Naive thymus-derived CD8-positive, alpha-beta T cell (primary cell): ENCODE data around the gene EPN2. TPM values are rescaled to one million over a fixed set of nuclear protein-coding genes. Genes with fewer than 3 reads are reported as not detected.

Experiments
- ATAC-seq, 2 donors: fragments of 150-1000 bp; cut with Tn5 transposase in 1 of 2; sonication (Bioruptor Pico), chemical (Tn5 transposase) in 1 of 2; 1 replicate in 1 of 2; 2 replicates in 1 of 2; pipeline ENCODE4 v1.10.0; 2021; ENCODE audit warnings: mild to moderate bottlenecking in 2 of 2, moderate library complexity in 2 of 2
- POLR2A ChIA-PET: fragments of 350-600 bp; sonication (Branson Sonifier 250); formaldehyde crosslinking; loops from one replicate; lab custom pipeline; 2021; ENCODE audit warnings: antibody characterized with exemption; lab: Charles Lee
- DNase-seq, 10 donors: peaks; one replicate each; pipeline versions ENCODE4 v3.0.0 to v3.0.0-alpha.2; 2020 to 2022
- H3K27ac Mint-ChIP-seq, 10 donors: one replicate each; pipeline ENCODE4 v1.8.0; 2020 to 2022; ENCODE audit warnings: mild to moderate bottlenecking in 10 of 10, mixed read lengths in 10 of 10, moderate library complexity in 4 of 10, inconsistent platforms in 1 of 10
- H3K27me3 Mint-ChIP-seq, 5 donors: one replicate each; pipeline ENCODE4 v1.8.0; 2021 to 2022; ENCODE audit warnings: mixed read lengths in 5 of 5
- H3K36me3 Mint-ChIP-seq, 3 donors: one replicate each; pipeline ENCODE4 v1.8.0; 2020 to 2022; ENCODE audit warnings: mixed read lengths in 3 of 3, mild to moderate bottlenecking in 2 of 3, inconsistent platforms in 1 of 3
- H3K4me1 Mint-ChIP-seq, 4 donors: one replicate each; pipeline ENCODE4 v1.8.0; 2021 to 2022; ENCODE audit warnings: mixed read lengths in 4 of 4
- H3K4me3 Mint-ChIP-seq, 10 donors: one replicate each; pipeline ENCODE4 v1.8.0; 2020 to 2022; ENCODE audit warnings: mild to moderate bottlenecking in 10 of 10, mixed read lengths in 10 of 10, moderate library complexity in 6 of 10, inconsistent platforms in 1 of 10
- H3K9me3 Mint-ChIP-seq, 9 donors: one replicate each; pipeline ENCODE4 v1.8.0; 2020 to 2022; ENCODE audit warnings: mixed read lengths in 9 of 9, mild to moderate bottlenecking in 3 of 9, inconsistent platforms in 1 of 9, moderate library complexity in 1 of 9
- polyA plus RNA-seq, 3 donors: library from polyadenylated mRNA; unstranded; fragments of 300-500 nt; fragmentation: Illumina TruSeq; gene quantifications; one replicate each; pipeline ENCODE4 v1.2.3, GENCODE V29; 2021
- total RNA-seq, 8 experiments: library from RNA in 2 of 8; stranded (reverse) in 2 of 8; gene quantifications; one replicate each; pipeline ENCODE4 v1.2.3 and lab custom pipeline; 2021 to 2026

EPN2 gene
- total and polyA plus RNA-seq, 5 experiments from 2014 or later, result 1.3 to 6.5 (median 3.7) TPM

- peaks cover 7 to 42% (median 18%) of the 10 kb centered on the region in 5 donors for H3K27me3 Mint-ChIP-seq
- ATAC-seq (no peak), DNase-seq (no peak)
- POLR2A ChIA-PET, result no interaction called here
- no peaks in the 10 kb centered on the region for H3K9me3 Mint-ChIP-seq
- peaks cover 0 to 6% (median 0%) of the 10 kb centered on the region in 4 donors for H3K4me1 Mint-ChIP-seq
- H3K27ac Mint-ChIP-seq, result peak overlapping the region in 1 of 10 donors; percentile 7
- no peaks in the 10 kb centered on the region for H3K36me3 Mint-ChIP-seq
- H3K4me3 Mint-ChIP-seq, result no peak overlapping the region
These were observed 7.6 kb downstream of the EPN2 start for GRCh38 chr17:19244781-19245180.

- no peaks in the 10 kb centered on the region for H3K9me3 Mint-ChIP-seq
- no peaks in the 10 kb centered on the region for H3K36me3 Mint-ChIP-seq
- POLR2A ChIA-PET, result interaction anchor here (1.3 kb wide), 1 partner anchor 9 kb away, joined by 4 read pairs; no protein-coding TSS in a partner anchor
- DNase-seq, result no peak
- H3K27ac Mint-ChIP-seq, result no peak overlapping the region
- H3K4me1 Mint-ChIP-seq, result peaks cover 0 to 6% (median 0%) of the 10 kb centered on the region in 4 donors
- H3K4me3 Mint-ChIP-seq, result no peak overlapping the region
- ATAC-seq, result no peak
- H3K27me3 Mint-ChIP-seq, result peaks cover 7 to 50% (median 24%) of the 10 kb centered on the region in 5 donors
These were observed 10.3 kb downstream of the EPN2 start for GRCh38 chr17:19247473-19247872.

- POLR2A ChIA-PET, result interaction anchor here (1.3 kb wide), 1 partner anchor 10 kb away, joined by 4 read pairs; no protein-coding TSS in a partner anchor
- Mint-ChIP-seq H3K9me3 (no peaks in the 10 kb centered on the region), H3K27ac (no peak overlapping the region), H3K36me3 (peaks cover 0 to 2% (median 0%) of the 10 kb centered on the region in 3 donors), H3K27me3 (peaks cover 7 to 57% (median 24%) of the 10 kb centered on the region in 5 donors), H3K4me1 (peaks cover 0 to 6% (median 0%) of the 10 kb centered on the region in 4 donors), H3K4me3 (no peak overlapping the region)
- no peak for ATAC-seq
- DNase-seq, result peak in 1 of 10 donors; percentile 6
These were observed 11.2 kb downstream of the EPN2 start for GRCh38 chr17:19248151-19248927.

- POLR2A ChIA-PET, result no interaction called here
- H3K27ac Mint-ChIP-seq, result no peak overlapping the region
- DNase-seq, result peak in 1 of 10 donors; percentile 56
- no peak overlapping the region for H3K4me3 Mint-ChIP-seq
- peaks cover 5 to 64% (median 23%) of the 10 kb centered on the region in 5 donors for H3K27me3 Mint-ChIP-seq
- H3K4me1 Mint-ChIP-seq, result peaks cover 0 to 6% (median 0%) of the 10 kb centered on the region in 4 donors
- no peak for ATAC-seq
- peaks cover 0 to 6% (median 0%) of the 10 kb centered on the region in 3 donors for H3K36me3 Mint-ChIP-seq
- no peaks in the 10 kb centered on the region for H3K9me3 Mint-ChIP-seq
These were observed 11.9 kb downstream of the EPN2 start for GRCh38 chr17:19248928-19249574.

GRCh38 chr17:19249681-19250080 is 12.5 kb downstream of the EPN2 start:
- H3K36me3 Mint-ChIP-seq, result peaks cover 0 to 6% (median 0%) of the 10 kb centered on the region in 3 donors
- no peak overlapping the region for H3K4me3 Mint-ChIP-seq
- peaks cover 0 to 6% (median 0%) of the 10 kb centered on the region in 4 donors for H3K4me1 Mint-ChIP-seq
- peaks cover 8 to 70% (median 25%) of the 10 kb centered on the region in 5 donors for H3K27me3 Mint-ChIP-seq
- POLR2A ChIA-PET, result no interaction called here
- H3K9me3 Mint-ChIP-seq, result no peaks in the 10 kb centered on the region
- no peak overlapping the region for H3K27ac Mint-ChIP-seq
- DNase-seq (no peak), ATAC-seq (no peak)

GRCh38 chr17:19250421-19251173 is 13.4 kb downstream of the EPN2 start:
- H3K4me1 Mint-ChIP-seq, result peaks cover 0 to 6% (median 0%) of the 10 kb centered on the region in 4 donors
- ATAC-seq, result no peak
- DNase-seq, result peak in 1 of 10 donors; percentile 14
- no peak overlapping the region for H3K4me3 Mint-ChIP-seq
- H3K27ac Mint-ChIP-seq, result no peak overlapping the region
- POLR2A ChIA-PET, result no interaction called here
- peaks cover 9 to 75% (median 30%) of the 10 kb centered on the region in 5 donors for H3K27me3 Mint-ChIP-seq
- no peaks in the 10 kb centered on the region for H3K9me3 Mint-ChIP-seq
- H3K36me3 Mint-ChIP-seq, result peaks cover 0 to 6% (median 0%) of the 10 kb centered on the region in 3 donors

- Mint-ChIP-seq H3K36me3 (peaks cover 0 to 6% (median 0%) of the 10 kb centered on the region in 3 donors), H3K27me3 (peaks cover 10 to 66% (median 16%) of the 10 kb centered on the region in 5 donors), H3K27ac (no peak overlapping the region), H3K4me1 (peaks cover 0 to 5% (median 0%) of the 10 kb centered on the region in 4 donors), H3K4me3 (no peak overlapping the region), H3K9me3 (no peaks in the 10 kb centered on the region)
- POLR2A ChIA-PET, result no interaction called here
- ATAC-seq (no peak), DNase-seq (no peak)
These were observed 15.9 kb downstream of the EPN2 start for GRCh38 chr17:19253112-19253511.

GRCh38 chr17:19254651-19255050 is 17.5 kb downstream of the EPN2 start:
- no peaks in the 10 kb centered on the region for H3K9me3 Mint-ChIP-seq
- peaks cover 7 to 66% (median 26%) of the 10 kb centered on the region in 5 donors for H3K27me3 Mint-ChIP-seq
- no peaks in the 10 kb centered on the region for H3K4me1 Mint-ChIP-seq
- no peak overlapping the region for H3K27ac Mint-ChIP-seq
- POLR2A ChIA-PET, result interaction anchor here (0.7 kb wide), 1 partner anchor 279 kb away, joined by 3 read pairs; no protein-coding TSS in a partner anchor
- no peak overlapping the region for H3K4me3 Mint-ChIP-seq
- H3K36me3 Mint-ChIP-seq, result peaks cover 0 to 6% (median 0%) of the 10 kb centered on the region in 3 donors
- DNase-seq (no peak), ATAC-seq (peak in 1 of 2 donors; percentile 18)

GRCh38 chr17:19255279-19255678 is 18.1 kb downstream of the EPN2 start:
- ATAC-seq (no peak), DNase-seq (no peak)
- POLR2A ChIA-PET, result interaction anchor here (0.7 kb wide), 1 partner anchor 279 kb away, joined by 3 read pairs; no protein-coding TSS in a partner anchor
- no peaks in the 10 kb centered on the region for H3K9me3 Mint-ChIP-seq
- H3K4me3 Mint-ChIP-seq, result no peak overlapping the region
- H3K36me3 Mint-ChIP-seq, result peaks cover 0 to 6% (median 0%) of the 10 kb centered on the region in 3 donors
- H3K27me3 Mint-ChIP-seq, result peaks cover 8 to 66% (median 32%) of the 10 kb centered on the region in 5 donors
- peaks cover 0 to 3% (median 0%) of the 10 kb centered on the region in 4 donors for H3K4me1 Mint-ChIP-seq
- H3K27ac Mint-ChIP-seq, result no peak overlapping the region

- H3K27me3 Mint-ChIP-seq, result peaks cover 17 to 75% (median 48%) of the 10 kb centered on the region in 5 donors
- no peak overlapping the region for H3K4me3 Mint-ChIP-seq
- H3K36me3 Mint-ChIP-seq, result peaks cover 0 to 4% (median 0%) of the 10 kb centered on the region in 3 donors
- H3K27ac Mint-ChIP-seq, result no peak overlapping the region
- H3K4me1 Mint-ChIP-seq, result peaks cover 0 to 3% (median 0%) of the 10 kb centered on the region in 4 donors
- ATAC-seq, result no peak
- POLR2A ChIA-PET, result no interaction called here
- no peaks in the 10 kb centered on the region for H3K9me3 Mint-ChIP-seq
- no peak for DNase-seq
These were observed 21.2 kb downstream of the EPN2 start for GRCh38 chr17:19258371-19258770.

- no peaks in the 10 kb centered on the region for H3K9me3 Mint-ChIP-seq
- no peak for DNase-seq
- H3K4me1 Mint-ChIP-seq, result peaks cover 0 to 3% (median 1%) of the 10 kb centered on the region in 4 donors
- no peak for ATAC-seq
- POLR2A ChIA-PET, result no interaction called here
- H3K36me3 Mint-ChIP-seq, result peaks cover 0 to 3% (median 1%) of the 10 kb centered on the region in 3 donors
- no peak overlapping the region for H3K4me3 Mint-ChIP-seq
- H3K27ac Mint-ChIP-seq, result no peak overlapping the region
- peaks cover 14 to 82% (median 56%) of the 10 kb centered on the region in 5 donors for H3K27me3 Mint-ChIP-seq
These were observed 23.8 kb downstream of the EPN2 start for GRCh38 chr17:19260958-19261357.

- POLR2A ChIA-PET, result no interaction called here
- ATAC-seq (no peak), DNase-seq (no peak)
- Mint-ChIP-seq H3K4me3 (no peak overlapping the region), H3K27me3 (peaks cover 16 to 87% (median 58%) of the 10 kb centered on the region in 5 donors), H3K27ac (no peak overlapping the region), H3K4me1 (peaks cover 0 to 3% (median 1%) of the 10 kb centered on the region in 4 donors), H3K9me3 (no peaks in the 10 kb centered on the region), H3K36me3 (peaks cover 0 to 3% (median 1%) of the 10 kb centered on the region in 3 donors)
These were observed 24.3 kb downstream of the EPN2 start for GRCh38 chr17:19261426-19261825.
